ENCODE data around the gene EDN2.

GRCh38 chr1:41515131-41515678, 30.7 kb upstream of the EDN2 start:
- no peak for TF ChIP-seq ZEB2 (tag by site-specific recombination; IDR thresholded peaks at IDR 0.05)
- TF ChIP-seq PRDM2 (tag by site-specific recombination; IDR thresholded peaks at IDR 0.05; ENCODE audit: borderline replicate concordance) = no peak
- TF ChIP-seq BCL11A (tag by site-specific recombination; IDR thresholded peaks at IDR 0.05; ENCODE audit: low read depth) = no peak
- no peak for TF ChIP-seq CTCF (tag by site-specific recombination; IDR thresholded peaks at IDR 0.05)
- no peak for TF ChIP-seq OSR2 (tag by site-specific recombination; IDR thresholded peaks at IDR 0.05)
- no peak for TF ChIP-seq ZNF514 (tag by site-specific recombination; IDR thresholded peaks at IDR 0.05)
- no peak for TF ChIP-seq ZSCAN30 (tag by site-specific recombination; IDR thresholded peaks at IDR 0.05)
- TF ChIP-seq ZNF660 (tag by site-specific recombination; IDR thresholded peaks at IDR 0.05) = no peak
- no peak for TF ChIP-seq ZNF214 (tag by site-specific recombination; IDR thresholded peaks at IDR 0.05; ENCODE audit: borderline replicate concordance)
- no peak for TF ChIP-seq ZNF10 (tag by site-specific recombination; IDR thresholded peaks at IDR 0.05)
- TF ChIP-seq INSM2 (tag by site-specific recombination; IDR thresholded peaks at IDR 0.05) = no peak

Measured in HEK293 (cell line).